IPS-18a (cell line): ENCODE measurements around the gene CCDC121.
"Not testable (repeated sequence)": the region's sequence is repeated elsewhere in the genome, so short reads cannot be mapped to it uniquely, and the experiment has no call there.

ENCODE experiments used
- H3K27ac ChIP-seq: one replicate; pipeline ENCODE4 v1.5.1; 2013; ENCODE audit warnings: low read length
- H3K27me3 ChIP-seq: one replicate; pipeline ENCODE4 v1.6.1; 2013; ENCODE audit warnings: mild to moderate bottlenecking, low read length; ENCODE audit not compliant: control insufficient read depth, insufficient read depth
- H3K36me3 ChIP-seq: one replicate; pipeline ENCODE4 v1.6.1; 2013; ENCODE audit warnings: low read depth, low read length; ENCODE audit not compliant: control insufficient read depth
- H3K4me1 ChIP-seq: one replicate; pipeline ENCODE4 v1.6.1; 2013; ENCODE audit warnings: low read depth, low read length; ENCODE audit not compliant: control insufficient read depth
- H3K4me3 ChIP-seq: one replicate; pipeline ENCODE4 v1.5.1; 2013; ENCODE audit warnings: low read length
- H3K9ac ChIP-seq: one replicate; pipeline ENCODE4 v1.6.1; 2013; ENCODE audit warnings: mild to moderate bottlenecking, low read length, moderate library complexity
- H3K9me3 ChIP-seq: one replicate; pipeline ENCODE4 v1.6.1; 2013; ENCODE audit warnings: low read depth, low read length; ENCODE audit not compliant: control insufficient read depth

The CCDC121 gene

GRCh38 chr2:27594020-27594703 lies 34.6 kb downstream of the CCDC121 start:
- H3K9me3 ChIP-seq, H3K27ac ChIP-seq, H3K36me3 ChIP-seq, H3K27me3 ChIP-seq, H3K9ac ChIP-seq, H3K4me1 ChIP-seq, H3K4me3 ChIP-seq: not testable (repeated sequence)

- Histone ChIP-seq H3K36me3 (no peaks in the 10 kb centered on the region), H3K27me3 (no peaks in the 10 kb centered on the region), H3K4me1 (no peaks in the 10 kb centered on the region), H3K9ac (no peak overlapping the region), H3K27ac (no peak overlapping the region), H3K9me3 (peaks cover 8% of the 10 kb centered on the region), H3K4me3 (no peak overlapping the region)
These were observed 35.6 kb downstream of the CCDC121 start for GRCh38 chr2:27593240-27593639.

- no peak overlapping the region for H3K9ac ChIP-seq
- H3K36me3 ChIP-seq = no peaks in the 10 kb centered on the region
- H3K4me3 ChIP-seq = no peak overlapping the region
- peaks cover 8% of the 10 kb centered on the region for H3K9me3 ChIP-seq
- H3K27me3 ChIP-seq = no peaks in the 10 kb centered on the region
- H3K27ac ChIP-seq = no peak overlapping the region
- no peaks in the 10 kb centered on the region for H3K4me1 ChIP-seq
These were observed 37.1 kb downstream of the CCDC121 start for GRCh38 chr2:27591745-27592144.

- no peak overlapping the region for H3K27ac ChIP-seq
These were observed 40.5 kb downstream of the CCDC121 start for GRCh38 chr2:27588308-27588707.

GRCh38 chr2:27587025-27587424 lies 41.8 kb downstream of the CCDC121 start:
- no peaks in the 10 kb centered on the region for H3K36me3 ChIP-seq
- no peaks in the 10 kb centered on the region for H3K9me3 ChIP-seq
- no peak overlapping the region for H3K9ac ChIP-seq
- H3K4me3 ChIP-seq = no peak overlapping the region
- H3K4me1 ChIP-seq = peaks cover 5% of the 10 kb centered on the region
- peaks cover 2% of the 10 kb centered on the region for H3K27me3 ChIP-seq
- no peak overlapping the region for H3K27ac ChIP-seq

More at GRCh38 chr2:27588308-27588707, 40.5 kb downstream of the CCDC121 start:
- Histone ChIP-seq H3K9ac (no peak overlapping the region), H3K9me3 (peaks cover 1% of the 10 kb centered on the region), H3K4me1 (peaks cover 5% of the 10 kb centered on the region), H3K4me3 (no peak overlapping the region), H3K27me3 (no peaks in the 10 kb centered on the region), H3K36me3 (no peaks in the 10 kb centered on the region)

- H3K36me3 ChIP-seq = no peaks in the 10 kb centered on the region
- no peak overlapping the region for H3K9ac ChIP-seq
These were observed 44.2 kb downstream of the CCDC121 start for GRCh38 chr2:27584597-27584996.

GRCh38 chr2:27583390-27583915 lies 45.4 kb downstream of the CCDC121 start:
- Histone ChIP-seq H3K27me3 (peaks cover 8% of the 10 kb centered on the region), H3K9me3 (no peaks in the 10 kb centered on the region), H3K4me3 (peak overlapping the region; percentile 86), H3K4me1 (peaks cover 5% of the 10 kb centered on the region), H3K36me3 (no peaks in the 10 kb centered on the region), H3K27ac (peak overlapping the region; percentile 5), H3K9ac (peak overlapping the region; percentile 78)

More at GRCh38 chr2:27584597-27584996, 44.2 kb downstream of the CCDC121 start:
- no peaks in the 10 kb centered on the region for H3K9me3 ChIP-seq
- H3K27ac ChIP-seq = no peak overlapping the region
- H3K27me3 ChIP-seq = peaks cover 8% of the 10 kb centered on the region
- peaks cover 5% of the 10 kb centered on the region for H3K4me1 ChIP-seq
- H3K4me3 ChIP-seq = no peak overlapping the region

- Histone ChIP-seq H3K4me3 (peak within 1 kb of the TSS; percentile 86), H3K9ac (peak within 1 kb of the TSS; percentile 78), H3K36me3 (no peaks in the 10 kb centered on the region), H3K27ac (peak within 1 kb of the TSS; percentile 5), H3K27me3 (peaks cover 8% of the 10 kb centered on the region), H3K4me1 (peaks cover 5% of the 10 kb centered on the region), H3K9me3 (no peaks in the 10 kb centered on the region)
These were observed 46.0 kb downstream of the CCDC121 start, which contains the start of gene ZNF512 for GRCh38 chr2:27582695-27583389. TSS of gene ZNF512 (plus strand) at chr2:27583042. CDS start at chr2:27583113, 71 bp downstream.

- H3K9me3 ChIP-seq = no peaks in the 10 kb centered on the region
- H3K9ac ChIP-seq = peak overlapping the region; percentile 78
- peaks cover 8% of the 10 kb centered on the region for H3K27me3 ChIP-seq
- H3K4me1 ChIP-seq = peaks cover 5% of the 10 kb centered on the region
- no peaks in the 10 kb centered on the region for H3K36me3 ChIP-seq
- peak overlapping the region; percentile 86 for H3K4me3 ChIP-seq
- no peak overlapping the region for H3K27ac ChIP-seq
These were observed 46.6 kb downstream of the CCDC121 start for GRCh38 chr2:27582129-27582694.

- Histone ChIP-seq H3K4me1 (peaks cover 5% of the 10 kb centered on the region), H3K4me3 (no peak overlapping the region), H3K27me3 (peaks cover 8% of the 10 kb centered on the region), H3K9me3 (no peaks in the 10 kb centered on the region), H3K9ac (no peak overlapping the region), H3K27ac (no peak overlapping the region), H3K36me3 (no peaks in the 10 kb centered on the region)
These were observed 47.2 kb downstream of the CCDC121 start for GRCh38 chr2:27581417-27582128.
